K562 (cell line): Measurements from ENCODE around the gene SLC26A11.
A peak's percentile ranks its signal among the peaks of the same experiment; 100 is the strongest.

Experiments used
- MYNN ChIP-seq, 2 experiments: sonication (generic); formaldehyde crosslinking in 1 of 2; IDR thresholded peaks; 2 replicates each; pipeline versions ENCODE4 v1.5.0 to v1.6.1; 2016 to 2020; ENCODE audit warnings: antibody characterized with exemption in 1 of 2, missing genetic modification reagents in 1 of 2
- POLR2AphosphoS5 ChIP-seq: IDR thresholded peaks from 2 replicates; pipeline ENCODE4 v1.6.1; 2011; ENCODE audit warnings: mild to moderate bottlenecking, low read depth, low read length, moderate library complexity; ENCODE audit not compliant: control insufficient read depth, insufficient read depth
- POLR2H ChIP-seq: IDR thresholded peaks from 2 replicates; pipeline ENCODE4 v1.6.1; 2016; ENCODE audit warnings: missing genetic modification characterization, low read depth, mild to moderate bottlenecking, control low read depth, missing compliant biosample characterization, moderate library complexity
- RBBP5 ChIP-seq: fragments of 200-600 bp; sonication (generic); IDR thresholded peaks from 2 replicates; pipeline ENCODE4 v1.6.1; 2012; ENCODE audit warnings: borderline replicate concordance, mild to moderate bottlenecking, low read length, control low read depth, inconsistent platforms; ENCODE audit not compliant: insufficient read depth, poor library complexity, severe bottlenecking
- RCOR1 ChIP-seq, 2 experiments: IDR thresholded peaks; 2 replicates each; pipeline ENCODE4 v1.6.1; 2012; ENCODE audit warnings: low read depth in 2 of 2, low read length in 2 of 2, borderline replicate concordance in 1 of 2, improper control_type of control experiment in 1 of 2
- RFX5 ChIP-seq: IDR thresholded peaks from 2 replicates; pipeline ENCODE4 v1.6.1; 2011; ENCODE audit warnings: low read depth, mild to moderate bottlenecking, improper control_type of control experiment, low read length
- TRIM28 ChIP-seq: fragments of 450-650 bp; IDR thresholded peaks from 2 replicates; pipeline ENCODE4 v1.6.1; 2017
- ZBTB7A ChIP-seq: IDR thresholded peaks from 2 replicates; pipeline ENCODE4 v1.6.1; 2011; ENCODE audit warnings: low read depth, mild to moderate bottlenecking, low read length, moderate library complexity, borderline replicate concordance; ENCODE audit not compliant: control insufficient read depth
- ZNF764 ChIP-seq: fragments of 250-450 bp; sonication (Bioruptor Pico); IDR thresholded peaks from 2 replicates; pipeline ENCODE4 v1.4.0; 2020; ENCODE audit warnings: low read depth, mild to moderate bottlenecking, moderate library complexity
- TF ChIP-seq, protein P1 (sequence below), 3 experiments: IDR thresholded peaks in 2 of 3; conservative IDR thresholded peaks in 1 of 3; 2 replicates each; pipeline ENCODE4 v1.5.1; 2011 to 2012; ENCODE audit warnings: low read length in 3 of 3, mild to moderate bottlenecking in 3 of 3, control low read depth in 2 of 3, improper control_type of control experiment in 1 of 3, inconsistent platforms in 1 of 3, low read depth in 1 of 3, mixed read lengths in 1 of 3, moderate library complexity in 1 of 3; ENCODE audit not compliant: insufficient read depth in 2 of 3
- TF ChIP-seq, protein P2 (sequence below): sonication (generic); formaldehyde crosslinking; IDR thresholded peaks from 2 replicates; pipeline ENCODE4 v1.9.0; 2022; ENCODE audit warnings: mild to moderate bottlenecking, missing genetic modification reagents
- TF ChIP-seq, protein P3 (sequence below): sonication (generic); formaldehyde crosslinking; IDR thresholded peaks from 2 replicates; pipeline ENCODE4 v1.4.0; 2020; ENCODE audit warnings: mild to moderate bottlenecking, missing genetic modification reagents

DNA sequence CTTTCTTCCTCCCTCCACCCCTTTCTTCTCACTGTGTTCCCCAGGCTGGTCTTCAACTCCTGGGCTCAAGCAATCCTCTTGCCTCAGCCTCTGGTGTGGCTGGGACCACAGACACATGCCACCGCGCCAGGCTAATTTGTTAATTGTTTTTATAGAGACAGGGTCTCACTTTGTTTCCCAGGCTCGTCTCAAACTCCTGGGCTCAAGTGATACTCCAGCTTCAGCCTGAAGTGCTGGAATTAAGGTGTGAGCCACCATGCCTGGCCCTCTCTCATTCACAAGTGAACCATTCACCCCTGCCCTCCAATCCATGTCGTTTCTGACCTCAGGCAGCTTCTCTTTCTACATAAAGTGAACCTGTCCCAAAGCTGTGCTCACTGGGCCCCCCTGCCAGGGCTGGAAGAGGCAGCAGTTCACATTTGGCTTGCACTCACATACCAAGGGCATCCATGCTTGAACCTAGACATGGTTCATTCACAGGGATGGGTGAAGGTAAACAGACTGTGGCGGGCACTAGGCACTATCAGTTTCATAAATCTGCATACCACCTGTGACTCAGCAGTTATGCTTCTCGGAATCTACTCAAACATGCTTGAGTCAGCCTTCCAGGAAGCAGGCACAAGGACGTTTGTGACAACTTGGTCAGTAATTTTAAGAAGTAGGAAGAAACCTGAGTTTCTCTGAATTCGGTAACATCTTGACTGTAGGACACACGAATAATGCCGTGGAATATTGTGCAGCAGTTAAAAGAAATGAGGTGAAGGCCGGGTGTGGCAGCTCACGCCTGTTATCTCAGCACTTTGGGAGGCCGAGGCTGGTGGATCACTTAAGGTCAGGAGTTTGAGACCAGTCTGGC lies 34.4 kb downstream of the SLC26A11 start:
- no peak for TF ChIP-seq ZBTB7A
- TF ChIP-seq, protein P1, sequence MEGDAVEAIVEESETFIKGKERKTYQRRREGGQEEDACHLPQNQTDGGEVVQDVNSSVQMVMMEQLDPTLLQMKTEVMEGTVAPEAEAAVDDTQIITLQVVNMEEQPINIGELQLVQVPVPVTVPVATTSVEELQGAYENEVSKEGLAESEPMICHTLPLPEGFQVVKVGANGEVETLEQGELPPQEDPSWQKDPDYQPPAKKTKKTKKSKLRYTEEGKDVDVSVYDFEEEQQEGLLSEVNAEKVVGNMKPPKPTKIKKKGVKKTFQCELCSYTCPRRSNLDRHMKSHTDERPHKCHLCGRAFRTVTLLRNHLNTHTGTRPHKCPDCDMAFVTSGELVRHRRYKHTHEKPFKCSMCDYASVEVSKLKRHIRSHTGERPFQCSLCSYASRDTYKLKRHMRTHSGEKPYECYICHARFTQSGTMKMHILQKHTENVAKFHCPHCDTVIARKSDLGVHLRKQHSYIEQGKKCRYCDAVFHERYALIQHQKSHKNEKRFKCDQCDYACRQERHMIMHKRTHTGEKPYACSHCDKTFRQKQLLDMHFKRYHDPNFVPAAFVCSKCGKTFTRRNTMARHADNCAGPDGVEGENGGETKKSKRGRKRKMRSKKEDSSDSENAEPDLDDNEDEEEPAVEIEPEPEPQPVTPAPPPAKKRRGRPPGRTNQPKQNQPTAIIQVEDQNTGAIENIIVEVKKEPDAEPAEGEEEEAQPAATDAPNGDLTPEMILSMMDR (IDR thresholded peaks at IDR 0.05 in 2 of 3, conservative IDR thresholded peaks at IDR 0.05 in 1 of 3; ENCODE audit: insufficient read depth in 2 of 3, low read depth in 1 of 3, low read length in 3 of 3): no peak
- TF ChIP-seq TRIM28: no peak; the same call in 1 of the 2 replicates
- TF ChIP-seq ZNF764: no peak
- no peak for TF ChIP-seq RFX5
- TF ChIP-seq MYNN (IDR thresholded peaks at IDR 0.05): peak; percentile 93
- TF ChIP-seq MYNN (CRISPR knock-in tag; IDR thresholded peaks at IDR 0.05): no peak
- TF ChIP-seq RBBP5: no peak
- TF ChIP-seq POLR2AphosphoS5: no peak
- TF ChIP-seq, protein P2, sequence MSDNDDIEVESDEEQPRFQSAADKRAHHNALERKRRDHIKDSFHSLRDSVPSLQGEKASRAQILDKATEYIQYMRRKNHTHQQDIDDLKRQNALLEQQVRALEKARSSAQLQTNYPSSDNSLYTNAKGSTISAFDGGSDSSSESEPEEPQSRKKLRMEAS (CRISPR knock-in tag): no peak
- TF ChIP-seq, protein P3, sequence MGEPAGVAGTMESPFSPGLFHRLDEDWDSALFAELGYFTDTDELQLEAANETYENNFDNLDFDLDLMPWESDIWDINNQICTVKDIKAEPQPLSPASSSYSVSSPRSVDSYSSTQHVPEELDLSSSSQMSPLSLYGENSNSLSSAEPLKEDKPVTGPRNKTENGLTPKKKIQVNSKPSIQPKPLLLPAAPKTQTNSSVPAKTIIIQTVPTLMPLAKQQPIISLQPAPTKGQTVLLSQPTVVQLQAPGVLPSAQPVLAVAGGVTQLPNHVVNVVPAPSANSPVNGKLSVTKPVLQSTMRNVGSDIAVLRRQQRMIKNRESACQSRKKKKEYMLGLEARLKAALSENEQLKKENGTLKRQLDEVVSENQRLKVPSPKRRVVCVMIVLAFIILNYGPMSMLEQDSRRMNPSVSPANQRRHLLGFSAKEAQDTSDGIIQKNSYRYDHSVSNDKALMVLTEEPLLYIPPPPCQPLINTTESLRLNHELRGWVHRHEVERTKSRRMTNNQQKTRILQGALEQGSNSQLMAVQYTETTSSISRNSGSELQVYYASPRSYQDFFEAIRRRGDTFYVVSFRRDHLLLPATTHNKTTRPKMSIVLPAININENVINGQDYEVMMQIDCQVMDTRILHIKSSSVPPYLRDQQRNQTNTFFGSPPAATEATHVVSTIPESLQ (CRISPR knock-in tag): no peak
- TF ChIP-seq RCOR1 (IDR thresholded peaks at IDR 0.05; ENCODE audit: borderline replicate concordance in 1 of 2, low read depth in 2 of 2, low read length in 2 of 2): peak in 1 of 2 experiments; percentile 69; a peak in 1 of 4 replicates
- peak; percentile 77 for TF ChIP-seq POLR2H (tag)
